Stimulated activated effector memory CD8-positive, alpha-beta T cell treated with anti-CD3 and anti-CD28 coated beads, Interleukin-12 subunit alpha, Interleukin-12 subunit beta, amount 100 ng/mL, for 72 hours (primary cell): ENCODE measurements around the gene C1QTNF1.
"Not testable (repeated sequence)": the region's sequence is repeated elsewhere in the genome, so short reads cannot be mapped to it uniquely, and the experiment has no call there.

Source experiments
- ATAC-seq: fragments of 150-1000 bp; cut with Tn5 transposase; 2 replicates; pipeline ENCODE4 v1.10.0; 2021
- DNase-seq, 2 donors: peaks; one replicate each; pipeline ENCODE4 v3.0.0; 2021 to 2022; ENCODE audit warnings: low spot score in 2 of 2
- H3K27ac Mint-ChIP-seq: one replicate; pipeline ENCODE4 v1.8.0; 2022; ENCODE audit warnings: mild to moderate bottlenecking, mixed read lengths
- H3K36me3 Mint-ChIP-seq: one replicate; pipeline ENCODE4 v1.8.0; 2022; ENCODE audit warnings: mild to moderate bottlenecking, mixed read lengths
- H3K4me1 Mint-ChIP-seq: one replicate; pipeline ENCODE4 v1.8.0; 2022; ENCODE audit warnings: mixed read lengths
- H3K4me3 Mint-ChIP-seq: one replicate; pipeline ENCODE4 v1.8.0; 2022; ENCODE audit warnings: mild to moderate bottlenecking, mixed read lengths
- H3K9me3 Mint-ChIP-seq: one replicate; pipeline ENCODE4 v1.8.0; 2022; ENCODE audit warnings: mixed read lengths

C1QTNF1 gene

GRCh38 chr17:79065105-79065670 lies 41.2 kb downstream of the C1QTNF1 start:
- Mint-ChIP-seq H3K4me3 (no peak overlapping the region), H3K27ac (no peak overlapping the region)

GRCh38 chr17:79066963-79067362 lies 43.0 kb downstream of the C1QTNF1 start:
- Mint-ChIP-seq H3K9me3 (no peaks in the 10 kb centered on the region), H3K4me1 (no peaks in the 10 kb centered on the region), H3K4me3 (no peak overlapping the region), H3K36me3 (no peaks in the 10 kb centered on the region), H3K27ac (no peak overlapping the region)
- ATAC-seq (no peak), DNase-seq (no peak)

More at GRCh38 chr17:79065105-79065670, 41.2 kb downstream of the C1QTNF1 start:
- Mint-ChIP-seq H3K36me3 (no peaks in the 10 kb centered on the region), H3K9me3 (no peaks in the 10 kb centered on the region), H3K4me1 (no peaks in the 10 kb centered on the region)
- ATAC-seq, result peak; percentile 60
- peak in 1 of 2 donors; percentile 68 for DNase-seq

- peaks cover 4% of the 10 kb centered on the region for H3K4me1 Mint-ChIP-seq
- ATAC-seq (no peak), DNase-seq (no peak)
- no peak overlapping the region for H3K27ac Mint-ChIP-seq
- H3K4me3 Mint-ChIP-seq, result no peak overlapping the region
- no peaks in the 10 kb centered on the region for H3K9me3 Mint-ChIP-seq
- H3K36me3 Mint-ChIP-seq, result no peaks in the 10 kb centered on the region
Measured at GRCh38 chr17:79070266-79070880, 46.4 kb downstream of the C1QTNF1 start.

GRCh38 chr17:79071161-79071740 lies 47.3 kb downstream of the C1QTNF1 start:
- DNase-seq (no peak), ATAC-seq (no peak)
- Mint-ChIP-seq H3K4me3 (no peak overlapping the region), H3K36me3 (no peaks in the 10 kb centered on the region), H3K4me1 (peaks cover 12% of the 10 kb centered on the region), H3K27ac (no peak overlapping the region), H3K9me3 (no peaks in the 10 kb centered on the region)

- H3K4me1 Mint-ChIP-seq, result peaks cover 12% of the 10 kb centered on the region
- H3K4me3 Mint-ChIP-seq, result no peak overlapping the region
- H3K36me3 Mint-ChIP-seq, result no peaks in the 10 kb centered on the region
- no peaks in the 10 kb centered on the region for H3K9me3 Mint-ChIP-seq
- ATAC-seq, result no peak
- DNase-seq, result no peak
- H3K27ac Mint-ChIP-seq, result no peak overlapping the region
Measured at GRCh38 chr17:79072544-79072943, 48.6 kb downstream of the C1QTNF1 start.

- H3K27ac Mint-ChIP-seq, result no peak overlapping the region
- H3K4me1 Mint-ChIP-seq, result peaks cover 12% of the 10 kb centered on the region
- no peak for DNase-seq
- peaks cover 2% of the 10 kb centered on the region for H3K36me3 Mint-ChIP-seq
- no peak overlapping the region for H3K4me3 Mint-ChIP-seq
- no peaks in the 10 kb centered on the region for H3K9me3 Mint-ChIP-seq
- no peak for ATAC-seq
Measured at GRCh38 chr17:79073016-79073705, 49.2 kb downstream of the C1QTNF1 start.

GRCh38 chr17:79073706-79074088 lies 49.7 kb downstream of the C1QTNF1 start:
- Mint-ChIP-seq H3K4me3 (peak overlapping the region; percentile 82), H3K36me3 (peaks cover 7% of the 10 kb centered on the region), H3K27ac (no peak overlapping the region), H3K4me1 (peaks cover 12% of the 10 kb centered on the region), H3K9me3 (no peaks in the 10 kb centered on the region)
- DNase-seq (no peak), ATAC-seq (no peak)

GRCh38 chr17:79074121-79074648 lies 50.2 kb downstream of the C1QTNF1 start:
- peaks cover 12% of the 10 kb centered on the region for H3K4me1 Mint-ChIP-seq
- peaks cover 11% of the 10 kb centered on the region for H3K36me3 Mint-ChIP-seq
- H3K9me3 Mint-ChIP-seq, H3K27ac Mint-ChIP-seq, DNase-seq, ATAC-seq: not testable (repeated sequence)
- peak overlapping the region; percentile 82 for H3K4me3 Mint-ChIP-seq

- Mint-ChIP-seq H3K9me3 (no peaks in the 10 kb centered on the region), H3K4me3 (peak within 1 kb of the TSS; percentile 82)
Measured at GRCh38 chr17:79074649-79075445, 50.9 kb downstream of the C1QTNF1 start, which contains the start of gene ENGASE. TSS of gene ENGASE (plus strand) at chr17:79074824. CDS start at chr17:79074945, 121 bp downstream.

GRCh38 chr17:79075446-79075750 lies 51.4 kb downstream of the C1QTNF1 start:
- Mint-ChIP-seq H3K4me1 (peaks cover 12% of the 10 kb centered on the region), H3K27ac (peak overlapping the region; percentile 86), H3K4me3 (peak overlapping the region; percentile 82), H3K36me3 (peaks cover 21% of the 10 kb centered on the region), H3K9me3 (no peaks in the 10 kb centered on the region)
- ATAC-seq (peak; percentile 55), DNase-seq (peak in 1 of 2 donors; percentile 67)

More at GRCh38 chr17:79074649-79075445, 50.9 kb downstream of the C1QTNF1 start, which contains the start of gene ENGASE:
- Mint-ChIP-seq H3K27ac (peak within 1 kb of the TSS; percentile 86), H3K36me3 (peaks cover 17% of the 10 kb centered on the region), H3K4me1 (peaks cover 12% of the 10 kb centered on the region)
- DNase-seq, result peak; percentile 93 to 95
- ATAC-seq, result peak; percentile 98

GRCh38 chr17:79075861-79076406 lies 52.0 kb downstream of the C1QTNF1 start:
- no peak for ATAC-seq
- Mint-ChIP-seq H3K4me1 (peaks cover 17% of the 10 kb centered on the region), H3K27ac (peak overlapping the region; percentile 86), H3K36me3 (peaks cover 27% of the 10 kb centered on the region), H3K9me3 (no peaks in the 10 kb centered on the region), H3K4me3 (peak overlapping the region; percentile 82)
- no peak for DNase-seq

GRCh38 chr17:79077587-79077986 lies 53.6 kb downstream of the C1QTNF1 start:
- Mint-ChIP-seq H3K4me3 (no peak overlapping the region), H3K4me1 (peaks cover 24% of the 10 kb centered on the region), H3K36me3 (peaks cover 36% of the 10 kb centered on the region), H3K9me3 (no peaks in the 10 kb centered on the region), H3K27ac (no peak overlapping the region)
- no peak for DNase-seq
- no peak for ATAC-seq

- no peak for ATAC-seq
- peaks cover 24% of the 10 kb centered on the region for H3K4me1 Mint-ChIP-seq
- H3K27ac Mint-ChIP-seq, result no peak overlapping the region
- no peak for DNase-seq
- H3K36me3 Mint-ChIP-seq, result peaks cover 36% of the 10 kb centered on the region
- H3K4me3 Mint-ChIP-seq, result no peak overlapping the region
- no peaks in the 10 kb centered on the region for H3K9me3 Mint-ChIP-seq
Measured at GRCh38 chr17:79078476-79079190, 54.7 kb downstream of the C1QTNF1 start.
